ENCODE data around the gene STXBP4.

DNA sequence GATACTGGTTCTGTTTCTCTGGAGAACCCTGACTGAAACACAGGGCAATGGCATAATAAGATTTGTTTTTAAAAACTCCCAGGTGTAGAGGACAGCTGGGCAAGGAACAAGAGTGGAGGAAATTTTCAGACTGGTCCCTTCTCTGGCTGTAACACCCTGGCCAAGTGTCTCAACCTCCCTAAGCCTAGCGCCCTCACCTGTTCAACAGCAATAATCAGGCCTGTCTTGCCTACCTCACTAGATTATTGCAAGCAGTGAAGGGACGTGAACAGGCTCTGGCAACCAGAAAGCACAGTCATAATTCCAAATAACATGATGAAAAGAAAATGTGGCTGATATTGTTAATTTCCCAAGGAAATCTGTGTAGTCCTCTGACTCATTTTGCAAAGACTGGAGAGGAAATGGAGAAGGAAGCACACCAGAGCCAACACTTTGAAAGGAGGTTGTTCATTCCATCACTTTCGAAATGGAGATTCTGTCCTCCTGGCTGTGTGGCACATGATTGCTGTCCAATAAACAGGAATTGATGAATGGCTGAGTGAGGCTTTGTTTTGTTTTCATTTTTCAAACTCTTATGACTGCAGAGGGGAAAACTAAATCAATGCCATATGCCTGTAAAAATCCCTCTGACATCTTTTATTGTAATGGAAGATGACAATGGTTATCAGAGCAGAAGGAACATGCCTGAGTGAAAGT lies 208.7 kb downstream of the STXBP4 start:
- TF ChIP-seq, protein P1, sequence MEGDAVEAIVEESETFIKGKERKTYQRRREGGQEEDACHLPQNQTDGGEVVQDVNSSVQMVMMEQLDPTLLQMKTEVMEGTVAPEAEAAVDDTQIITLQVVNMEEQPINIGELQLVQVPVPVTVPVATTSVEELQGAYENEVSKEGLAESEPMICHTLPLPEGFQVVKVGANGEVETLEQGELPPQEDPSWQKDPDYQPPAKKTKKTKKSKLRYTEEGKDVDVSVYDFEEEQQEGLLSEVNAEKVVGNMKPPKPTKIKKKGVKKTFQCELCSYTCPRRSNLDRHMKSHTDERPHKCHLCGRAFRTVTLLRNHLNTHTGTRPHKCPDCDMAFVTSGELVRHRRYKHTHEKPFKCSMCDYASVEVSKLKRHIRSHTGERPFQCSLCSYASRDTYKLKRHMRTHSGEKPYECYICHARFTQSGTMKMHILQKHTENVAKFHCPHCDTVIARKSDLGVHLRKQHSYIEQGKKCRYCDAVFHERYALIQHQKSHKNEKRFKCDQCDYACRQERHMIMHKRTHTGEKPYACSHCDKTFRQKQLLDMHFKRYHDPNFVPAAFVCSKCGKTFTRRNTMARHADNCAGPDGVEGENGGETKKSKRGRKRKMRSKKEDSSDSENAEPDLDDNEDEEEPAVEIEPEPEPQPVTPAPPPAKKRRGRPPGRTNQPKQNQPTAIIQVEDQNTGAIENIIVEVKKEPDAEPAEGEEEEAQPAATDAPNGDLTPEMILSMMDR (IDR thresholded peaks at IDR 0.05; ENCODE audit: low read length) = no peak
- TF ChIP-seq EZH2 (optimal IDR thresholded peaks at IDR 0.05; ENCODE audit: low read depth, low read length) = no peak

All from MM.1S (cell line).